Activated CD8-positive, alpha-beta memory T cell treated with anti-CD3 and anti-CD28 coated beads, Interleukin-2, amount 50 U/mL, for 4 hours (primary cell): Measurements from ENCODE around the gene PSMB7.

Experiments used
- DNase-seq: peaks from one replicate; pipeline ENCODE4 v3.0.0-alpha.2; 2020

PSMB7 gene

GRCh38 chr9:124355039-124355940 lies 60.0 kb downstream of the PSMB7 start:
- DNase-seq, result no peak

DNA sequence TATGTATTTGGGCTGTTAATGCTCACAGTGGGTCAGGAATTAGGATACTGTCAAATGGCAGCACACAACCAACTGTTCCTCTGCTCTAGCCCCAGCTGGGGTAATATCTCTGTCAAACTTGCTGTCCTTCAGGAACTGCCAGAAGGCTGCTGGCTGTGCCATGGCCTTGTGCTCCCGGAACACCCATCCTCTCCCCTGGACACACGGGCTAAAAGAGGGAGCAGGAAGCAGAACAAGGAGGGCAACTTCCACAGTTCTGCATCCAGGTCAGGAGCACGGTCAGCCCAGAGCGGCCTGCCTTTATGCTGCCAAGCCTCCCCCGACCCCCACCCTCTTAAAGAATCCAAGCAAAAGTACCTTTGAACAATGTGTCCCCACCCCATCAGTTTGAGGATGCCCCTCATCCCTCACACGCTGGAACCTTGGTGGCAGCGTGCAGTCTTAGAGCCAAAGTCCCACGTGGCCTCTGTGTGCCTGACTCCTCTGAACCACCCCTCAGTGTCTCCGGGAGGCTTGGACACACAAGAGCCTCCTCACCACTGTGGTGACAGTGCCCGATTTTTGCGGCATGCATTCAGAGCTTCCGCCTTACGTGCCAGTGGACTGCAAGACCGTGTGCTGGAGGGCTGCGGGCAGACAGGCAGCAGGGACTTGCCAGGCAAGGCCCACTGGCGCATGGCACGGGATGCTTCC lies 60.8 kb downstream of the PSMB7 start:
- no peak for DNase-seq

GRCh38 chr9:124353811-124354274 lies 61.4 kb downstream of the PSMB7 start:
- DNase-seq, result no peak

- DNase-seq, result no peak
Observed at GRCh38 chr9:124353166-124353768, 62.0 kb downstream of the PSMB7 start.

GRCh38 chr9:124352616-124353015 lies 62.6 kb downstream of the PSMB7 start:
- no peak for DNase-seq

- no peak for DNase-seq
Observed at GRCh38 chr9:124351672-124352468, 63.4 kb downstream of the PSMB7 start.

DNA sequence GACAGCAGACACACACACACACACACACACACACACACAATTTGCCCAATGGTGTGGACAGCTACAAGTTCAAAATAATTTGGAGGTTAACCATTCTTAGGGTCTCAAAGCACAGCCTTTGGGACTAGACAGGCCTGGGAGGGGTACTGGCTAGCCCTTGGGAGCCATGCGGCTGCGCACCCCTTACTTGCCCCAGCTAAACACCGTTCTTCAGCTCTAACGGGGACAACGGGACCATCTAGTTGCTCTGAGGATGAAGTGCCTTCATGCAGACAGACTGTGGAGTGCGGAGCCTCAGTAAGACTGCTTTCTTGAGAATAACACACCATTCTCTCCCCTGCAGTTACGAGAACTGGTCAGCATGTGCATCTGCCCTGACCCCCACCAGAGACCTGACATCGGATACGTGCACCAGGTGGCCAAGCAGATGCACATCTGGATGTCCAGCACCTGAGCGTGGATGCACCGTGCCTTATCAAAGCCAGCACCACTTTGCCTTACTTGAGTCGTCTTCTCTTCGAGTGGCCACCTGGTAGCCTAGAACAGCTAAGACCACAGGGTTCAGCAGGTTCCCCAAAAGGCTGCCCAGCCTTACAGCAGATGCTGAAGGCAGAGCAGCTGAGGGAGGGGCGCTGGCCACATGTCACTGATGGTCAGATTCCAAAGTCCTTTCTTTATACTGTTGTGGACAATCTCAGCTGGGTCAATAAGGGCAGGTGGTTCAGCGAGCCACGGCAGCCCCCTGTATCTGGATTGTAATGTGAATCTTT lies 64.6 kb downstream of the PSMB7 start:
- no peak for DNase-seq

- DNase-seq, result no peak
Observed at GRCh38 chr9:124349675-124350493, 65.4 kb downstream of the PSMB7 start.

GRCh38 chr9:124349267-124349666 lies 66.0 kb downstream of the PSMB7 start:
- no peak for DNase-seq

GRCh38 chr9:124348831-124349230 lies 66.4 kb downstream of the PSMB7 start:
- no peak for DNase-seq

- no peak for DNase-seq
Observed at GRCh38 chr9:124348363-124348762, 66.9 kb downstream of the PSMB7 start.

DNA sequence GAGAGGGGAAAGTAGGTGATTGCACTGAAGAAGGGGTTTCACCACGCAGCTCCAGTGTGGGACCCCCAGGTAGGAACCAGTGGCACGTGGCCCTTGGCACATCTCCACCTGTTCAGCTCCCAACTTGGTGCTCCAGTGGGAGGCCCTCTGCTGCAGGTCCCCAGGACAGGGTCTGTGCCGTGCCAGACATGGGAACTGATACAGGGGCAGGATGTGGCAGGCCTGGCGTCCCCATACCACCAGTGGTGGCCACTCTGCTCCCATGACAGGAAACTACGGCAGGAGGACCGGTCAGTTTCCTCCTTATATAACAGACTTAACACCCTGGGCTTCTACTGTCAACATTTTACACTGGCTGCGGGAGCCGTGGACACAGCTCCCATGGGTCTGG lies 67.3 kb downstream of the PSMB7 start:
- no peak for DNase-seq

GRCh38 chr9:124347206-124347967 lies 67.9 kb downstream of the PSMB7 start:
- DNase-seq, result no peak

- no peak for DNase-seq
Observed at GRCh38 chr9:124346347-124347163, 68.7 kb downstream of the PSMB7 start.

GRCh38 chr9:124345751-124346281 lies 69.4 kb downstream of the PSMB7 start:
- no peak for DNase-seq

DNA sequence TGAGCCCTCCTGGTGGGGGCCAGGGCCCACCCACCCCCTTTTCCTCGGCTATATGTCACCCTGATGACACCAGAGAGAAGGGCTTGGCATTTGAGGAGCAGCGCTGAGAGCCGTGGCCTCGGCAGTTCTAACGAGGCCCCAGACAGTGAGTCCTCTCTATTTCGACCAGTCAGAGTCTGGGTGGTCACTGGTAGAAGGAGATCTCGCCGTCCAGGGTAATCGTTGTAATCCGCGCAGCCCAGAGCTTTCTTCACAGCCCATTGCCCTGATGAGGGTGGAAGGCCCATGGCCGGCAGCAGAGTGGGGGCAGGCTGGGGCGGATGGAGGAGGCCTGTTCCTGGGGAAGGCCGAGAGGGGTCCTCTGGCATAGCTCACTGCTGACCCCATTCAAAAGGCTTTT lies 70.2 kb downstream of the PSMB7 start:
- DNase-seq, result no peak

GRCh38 chr9:124344291-124345050 lies 70.8 kb downstream of the PSMB7 start:
- no peak for DNase-seq

DNA sequence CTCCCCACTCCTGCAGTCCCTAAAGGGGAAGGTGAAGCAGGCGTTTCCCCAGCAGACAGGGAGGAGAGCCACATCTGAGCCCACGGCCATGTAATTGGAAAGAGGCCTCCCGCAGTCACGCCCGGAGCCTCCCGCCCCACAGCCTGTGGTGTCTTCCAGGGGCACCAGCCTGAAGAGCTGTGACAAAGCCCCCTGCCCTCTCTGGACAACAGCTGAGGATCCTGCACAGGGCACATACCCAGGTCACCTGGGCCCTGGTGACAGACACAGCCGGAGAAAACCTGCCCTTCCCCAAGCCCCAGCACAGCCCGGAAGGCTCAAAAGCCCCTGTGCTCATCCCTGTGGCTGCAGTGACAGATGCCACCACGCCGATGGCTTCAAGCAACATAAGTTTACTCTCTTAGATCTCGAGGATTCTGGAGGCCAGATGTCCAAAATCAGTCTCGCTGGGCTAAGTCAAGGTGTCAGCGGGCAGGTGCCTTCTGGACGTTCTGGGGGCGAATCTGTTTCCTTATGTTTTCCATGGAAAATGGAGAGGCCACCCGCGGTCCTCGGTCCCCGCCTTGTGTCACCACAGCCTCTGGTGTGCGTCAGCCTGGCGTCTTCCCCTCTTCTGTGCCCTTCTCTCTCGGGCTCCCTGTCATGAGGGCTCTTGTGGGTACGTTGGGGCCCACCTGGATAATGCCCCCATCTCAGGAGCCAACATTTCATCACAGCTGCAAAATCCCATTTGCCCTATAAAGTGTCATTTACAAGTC lies 71.5 kb downstream of the PSMB7 start:
- DNase-seq, result no peak
